Glutamatergic neuron (in vitro differentiated cells): ENCODE data around the gene HAGH. TPM values are rescaled to one million over a fixed set of nuclear protein-coding genes. Genes with fewer than 3 reads are reported as not detected.

Source experiments
- DNase-seq: peaks from one replicate; pipeline ENCODE4 v3.0.0; 2022
- H3K27ac Mint-ChIP-seq: one replicate; pipeline ENCODE4 v1.8.0; 2020; ENCODE audit warnings: mild to moderate bottlenecking, mixed read lengths, inconsistent platforms; ENCODE audit not compliant: unreplicated experiment
- H3K27me3 Mint-ChIP-seq: one replicate; pipeline ENCODE4 v1.8.0; 2020; ENCODE audit warnings: mild to moderate bottlenecking, moderate library complexity, mixed read lengths, inconsistent platforms; ENCODE audit not compliant: unreplicated experiment
- H3K36me3 Mint-ChIP-seq: one replicate; pipeline ENCODE4 v1.8.0; 2020; ENCODE audit warnings: mild to moderate bottlenecking, mixed read lengths, inconsistent platforms; ENCODE audit not compliant: unreplicated experiment
- H3K4me1 Mint-ChIP-seq: one replicate; pipeline ENCODE4 v1.8.0; 2020; ENCODE audit warnings: mild to moderate bottlenecking, low read depth, mixed read lengths, inconsistent platforms; ENCODE audit not compliant: unreplicated experiment
- H3K4me3 Mint-ChIP-seq: one replicate; pipeline ENCODE4 v1.8.0; 2020; ENCODE audit warnings: mild to moderate bottlenecking, mixed read lengths, inconsistent platforms; ENCODE audit not compliant: unreplicated experiment
- H3K9me3 Mint-ChIP-seq: one replicate; pipeline ENCODE4 v1.8.0; 2020; ENCODE audit warnings: mild to moderate bottlenecking, moderate library complexity, mixed read lengths, inconsistent platforms; ENCODE audit not compliant: unreplicated experiment
- total RNA-seq: library from RNA; stranded (reverse); fragmentation: NEBNext Ultra II Directional; extraction: Animal tissue kit (Norgen Biotek cat#: 25700); gene quantifications from one replicate; pipeline ENCODE4 v1.2.1, GENCODE V29; 2021; ENCODE audit not compliant: unreplicated experiment
- TF ChIP-seq, protein P1 (sequence below): fragments of 200-600 bp; sonication (generic); IDR thresholded peaks from one replicate; pipeline ENCODE4 v1.5.0; 2021; ENCODE audit not compliant: partially characterized antibody, unreplicated experiment

Gene HAGH
- total RNA-seq, 1 donor from 2014 or later = 99.6 TPM

DNA sequence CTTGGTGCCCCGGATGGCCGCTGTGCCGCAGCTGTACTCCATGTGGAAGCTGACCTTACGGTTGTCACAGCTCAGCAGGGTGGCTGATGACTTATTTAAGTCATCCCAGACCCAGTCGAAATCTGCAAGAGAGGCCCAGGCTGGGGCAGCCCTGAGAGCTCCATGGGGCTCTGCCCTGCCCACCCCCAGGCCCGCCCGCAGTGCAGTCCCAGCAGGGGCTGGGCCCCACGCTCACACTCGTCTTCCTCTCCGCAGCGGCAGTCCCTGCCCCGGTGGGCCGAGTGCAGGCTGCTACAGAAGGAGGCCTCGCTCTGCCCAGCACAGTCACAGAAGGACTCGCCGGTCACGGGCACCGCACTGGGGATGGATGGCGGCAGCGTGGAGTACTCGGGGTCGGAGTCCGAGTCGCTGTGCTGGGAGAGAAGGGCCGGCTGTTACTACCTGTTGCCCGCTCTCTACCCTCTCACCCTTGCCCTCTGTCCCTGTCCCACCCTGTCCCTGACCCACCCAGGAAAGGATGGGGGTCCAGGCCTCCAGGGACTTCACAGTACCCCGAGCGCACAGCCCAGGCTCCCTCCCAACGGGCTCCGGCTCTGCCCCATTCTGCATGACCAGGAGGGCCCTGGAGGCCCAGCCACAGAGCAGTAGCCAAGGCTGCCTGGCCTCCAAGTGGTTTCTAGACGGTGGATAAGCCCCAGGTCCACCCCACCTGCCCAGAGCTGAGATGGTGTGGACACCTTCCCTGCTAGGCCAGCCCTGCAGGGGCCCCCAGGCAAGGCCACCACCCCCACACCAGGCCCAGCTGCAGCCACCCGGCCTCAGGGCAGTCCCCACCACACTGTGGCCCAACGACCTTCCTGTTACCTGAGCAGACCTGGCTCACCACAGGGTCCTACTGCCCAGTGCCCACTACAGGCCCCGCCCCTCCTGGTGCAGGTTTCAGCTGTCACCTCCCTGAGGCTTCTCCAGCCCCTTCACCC, 48.1 kb downstream of the HAGH start:
- Mint-ChIP-seq H3K9me3 (peaks cover 7% of the 10 kb centered on the region), H3K4me3 (no peak overlapping the region), H3K36me3 (no peaks in the 10 kb centered on the region), H3K4me1 (peaks cover 11% of the 10 kb centered on the region), H3K27ac (no peak overlapping the region), H3K27me3 (peaks cover 23% of the 10 kb centered on the region)
- TF ChIP-seq, protein P1, sequence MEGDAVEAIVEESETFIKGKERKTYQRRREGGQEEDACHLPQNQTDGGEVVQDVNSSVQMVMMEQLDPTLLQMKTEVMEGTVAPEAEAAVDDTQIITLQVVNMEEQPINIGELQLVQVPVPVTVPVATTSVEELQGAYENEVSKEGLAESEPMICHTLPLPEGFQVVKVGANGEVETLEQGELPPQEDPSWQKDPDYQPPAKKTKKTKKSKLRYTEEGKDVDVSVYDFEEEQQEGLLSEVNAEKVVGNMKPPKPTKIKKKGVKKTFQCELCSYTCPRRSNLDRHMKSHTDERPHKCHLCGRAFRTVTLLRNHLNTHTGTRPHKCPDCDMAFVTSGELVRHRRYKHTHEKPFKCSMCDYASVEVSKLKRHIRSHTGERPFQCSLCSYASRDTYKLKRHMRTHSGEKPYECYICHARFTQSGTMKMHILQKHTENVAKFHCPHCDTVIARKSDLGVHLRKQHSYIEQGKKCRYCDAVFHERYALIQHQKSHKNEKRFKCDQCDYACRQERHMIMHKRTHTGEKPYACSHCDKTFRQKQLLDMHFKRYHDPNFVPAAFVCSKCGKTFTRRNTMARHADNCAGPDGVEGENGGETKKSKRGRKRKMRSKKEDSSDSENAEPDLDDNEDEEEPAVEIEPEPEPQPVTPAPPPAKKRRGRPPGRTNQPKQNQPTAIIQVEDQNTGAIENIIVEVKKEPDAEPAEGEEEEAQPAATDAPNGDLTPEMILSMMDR = no peak
- DNase-seq = peak; percentile 18

DNA sequence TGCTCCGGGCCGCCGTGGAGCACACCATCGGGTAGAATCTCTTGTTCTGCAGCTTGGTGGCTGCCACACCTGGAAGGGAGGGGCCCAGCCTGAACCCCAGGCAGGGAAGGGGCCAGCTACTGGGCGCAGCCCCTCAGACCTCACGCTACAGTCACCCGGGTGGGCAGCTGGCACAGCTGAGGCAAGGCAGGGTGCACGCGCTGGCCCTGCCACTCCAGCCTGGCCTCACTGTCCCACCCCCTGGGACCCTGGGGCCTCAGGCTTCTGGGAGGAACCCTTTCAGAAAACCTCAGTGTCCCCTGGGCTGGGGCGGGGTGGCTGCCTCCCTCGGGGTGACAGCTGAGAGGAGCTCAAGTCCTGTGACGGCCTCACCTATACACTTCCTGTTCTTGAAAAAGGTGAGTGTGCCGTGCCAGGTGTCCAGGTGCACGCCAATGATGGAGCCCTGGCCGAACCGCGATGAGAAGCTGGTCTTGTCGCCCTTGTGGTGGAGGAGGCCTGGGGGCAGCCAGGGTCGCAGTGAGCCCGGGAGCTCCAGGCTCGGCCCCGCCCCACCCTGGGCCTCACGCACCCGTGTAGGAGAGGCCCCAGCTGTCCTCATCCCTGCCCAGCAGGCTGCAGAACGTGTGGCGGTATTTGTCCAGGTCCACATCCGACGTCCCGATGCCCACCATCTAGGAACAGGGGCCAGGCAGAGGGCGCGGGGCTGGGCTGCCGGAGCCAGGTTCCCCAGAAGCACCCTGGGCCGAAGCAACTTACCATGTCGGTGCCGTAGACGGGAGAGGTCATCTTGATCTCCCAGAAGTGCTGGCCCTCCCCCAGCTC, 49.0 kb downstream of the HAGH start:
- Mint-ChIP-seq H3K9me3 (peaks cover 6% of the 10 kb centered on the region), H3K4me3 (no peak overlapping the region), H3K36me3 (no peaks in the 10 kb centered on the region), H3K27me3 (peaks cover 17% of the 10 kb centered on the region), H3K27ac (no peak overlapping the region), H3K4me1 (peaks cover 11% of the 10 kb centered on the region)
- peak; percentile 16 for DNase-seq
- TF ChIP-seq, protein P1 = no peak

DNA sequence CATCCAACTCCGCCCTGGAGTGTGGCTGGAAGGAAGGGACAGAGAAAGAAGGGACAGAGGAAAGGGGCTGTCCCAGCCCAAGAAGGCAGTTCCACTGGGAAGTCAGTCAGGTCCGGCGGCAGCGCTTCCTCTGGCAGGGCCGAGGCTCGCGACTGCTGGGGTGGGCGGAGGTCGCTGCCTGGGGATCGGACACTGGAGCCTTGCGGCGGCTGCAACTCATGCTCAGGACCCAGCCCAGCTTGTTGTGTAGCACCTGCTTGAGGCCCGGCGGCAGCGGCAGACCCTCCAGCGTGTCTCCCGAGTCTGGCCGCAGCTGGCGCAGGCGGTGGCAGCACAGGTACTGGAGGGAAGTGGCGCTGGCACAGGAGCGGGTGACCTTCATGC, 49.6 kb downstream of the HAGH start:
- Mint-ChIP-seq H3K27me3 (peaks cover 20% of the 10 kb centered on the region), H3K36me3 (no peaks in the 10 kb centered on the region), H3K4me3 (peak overlapping the region; percentile 74), H3K27ac (peak overlapping the region; percentile 80), H3K9me3 (peaks cover 11% of the 10 kb centered on the region), H3K4me1 (peaks cover 13% of the 10 kb centered on the region)
- TF ChIP-seq, protein P1 = no peak
- DNase-seq = peak; percentile 43

DNA sequence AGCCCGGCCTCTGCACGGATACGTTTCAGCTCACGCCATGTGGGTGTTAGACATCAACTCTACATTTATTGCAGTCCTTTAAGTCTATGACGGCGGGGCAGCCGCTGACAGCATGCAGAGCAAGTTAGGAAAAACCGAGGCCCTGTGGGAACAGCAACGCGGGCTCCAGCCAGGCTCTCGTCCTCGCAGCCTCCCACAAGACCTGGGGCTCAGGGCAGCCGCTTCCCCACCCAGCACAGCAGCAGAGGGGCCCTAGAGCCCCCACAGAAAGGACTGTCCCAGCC, 50.0 kb downstream of the HAGH start:
- Mint-ChIP-seq H3K27me3 (peaks cover 20% of the 10 kb centered on the region), H3K4me1 (peaks cover 13% of the 10 kb centered on the region), H3K4me3 (peak overlapping the region; percentile 74), H3K27ac (peak overlapping the region; percentile 80), H3K9me3 (peaks cover 15% of the 10 kb centered on the region), H3K36me3 (no peaks in the 10 kb centered on the region)
- TF ChIP-seq, protein P1 = no peak
- no peak for DNase-seq
